PFSK-1 (cell line): Measurements from ENCODE around the gene MTERF4.

Experiments used
- FOXP2 ChIP-seq: optimal IDR thresholded peaks from 2 replicates; pipeline ENCODE3; 2011; ENCODE audit warnings: borderline replicate concordance, control low read depth, inconsistent platforms; ENCODE audit not compliant: insufficient read depth; ENCODE audit errors: extremely low read length, extremely low read depth
- POLR2AphosphoS5 ChIP-seq: IDR thresholded peaks from 2 replicates; pipeline ENCODE4 v1.6.1; 2012; ENCODE audit warnings: low read depth, mild to moderate bottlenecking, control low read depth, low read length, moderate library complexity
- SIN3A ChIP-seq: IDR thresholded peaks from 2 replicates; pipeline ENCODE4 v1.6.1; 2012; ENCODE audit warnings: mild to moderate bottlenecking, low read length, moderate library complexity, borderline replicate concordance; ENCODE audit not compliant: insufficient read depth
- TAF1 ChIP-seq: IDR thresholded peaks from 2 replicates; pipeline ENCODE4 v1.6.1; 2012; ENCODE audit warnings: low read length, control low read depth, borderline replicate concordance; ENCODE audit not compliant: insufficient read depth
- TF ChIP-seq, protein P1 (sequence below), 2 experiments: IDR thresholded peaks; 2 replicates each; pipeline versions ENCODE4 v1.6.1 to v1.8.0; 2011 to 2012; ENCODE audit warnings: low read depth in 2 of 2, low read length in 2 of 2, control low read depth in 1 of 2, inconsistent platforms in 1 of 2, mild to moderate bottlenecking in 1 of 2, moderate library complexity in 1 of 2; ENCODE audit not compliant: insufficient read depth in 1 of 2

Gene MTERF4

DNA sequence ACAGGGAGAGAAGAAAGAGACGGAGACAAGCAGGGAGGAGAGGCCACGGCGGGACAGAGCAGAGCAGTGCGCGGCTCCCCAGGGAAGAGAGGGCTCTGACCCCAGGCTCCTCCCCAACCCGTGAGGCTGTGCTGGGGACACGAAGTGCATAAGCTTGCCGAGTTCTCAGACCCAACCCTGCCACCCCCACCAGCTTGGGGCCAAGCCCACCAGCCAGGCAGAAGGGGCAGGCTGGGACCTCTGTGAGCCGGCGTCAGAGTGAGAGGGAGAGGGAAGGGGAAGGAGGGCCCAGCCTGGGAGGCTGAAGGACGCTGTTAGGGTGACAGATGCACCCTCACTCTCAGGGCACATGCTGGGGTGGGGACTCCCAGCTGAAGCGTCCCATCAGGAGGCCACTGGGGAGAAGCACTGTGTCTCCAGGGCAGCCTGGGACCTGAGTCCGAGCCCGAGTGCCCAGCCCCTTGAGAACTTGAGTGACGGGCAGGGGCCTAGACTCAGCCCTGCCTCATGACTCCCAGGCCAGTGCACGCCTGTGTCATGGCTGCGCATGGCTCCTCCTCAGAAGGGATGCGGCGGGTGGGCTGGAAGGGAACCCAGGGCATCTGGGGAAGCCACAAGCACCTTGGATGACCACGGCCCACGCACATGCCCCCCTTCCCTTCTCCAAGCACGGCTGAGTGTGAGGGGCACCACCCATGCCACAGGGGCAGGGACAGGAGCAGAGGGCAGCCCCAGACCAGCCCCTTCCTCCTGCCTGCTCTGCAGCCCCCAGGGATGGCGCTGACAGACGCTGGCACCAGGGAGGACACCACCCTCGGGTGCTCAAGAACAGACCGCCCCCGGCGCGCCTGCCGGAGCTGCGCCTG is 31.0 kb downstream of the MTERF4 start:
- TF ChIP-seq, protein P1, sequence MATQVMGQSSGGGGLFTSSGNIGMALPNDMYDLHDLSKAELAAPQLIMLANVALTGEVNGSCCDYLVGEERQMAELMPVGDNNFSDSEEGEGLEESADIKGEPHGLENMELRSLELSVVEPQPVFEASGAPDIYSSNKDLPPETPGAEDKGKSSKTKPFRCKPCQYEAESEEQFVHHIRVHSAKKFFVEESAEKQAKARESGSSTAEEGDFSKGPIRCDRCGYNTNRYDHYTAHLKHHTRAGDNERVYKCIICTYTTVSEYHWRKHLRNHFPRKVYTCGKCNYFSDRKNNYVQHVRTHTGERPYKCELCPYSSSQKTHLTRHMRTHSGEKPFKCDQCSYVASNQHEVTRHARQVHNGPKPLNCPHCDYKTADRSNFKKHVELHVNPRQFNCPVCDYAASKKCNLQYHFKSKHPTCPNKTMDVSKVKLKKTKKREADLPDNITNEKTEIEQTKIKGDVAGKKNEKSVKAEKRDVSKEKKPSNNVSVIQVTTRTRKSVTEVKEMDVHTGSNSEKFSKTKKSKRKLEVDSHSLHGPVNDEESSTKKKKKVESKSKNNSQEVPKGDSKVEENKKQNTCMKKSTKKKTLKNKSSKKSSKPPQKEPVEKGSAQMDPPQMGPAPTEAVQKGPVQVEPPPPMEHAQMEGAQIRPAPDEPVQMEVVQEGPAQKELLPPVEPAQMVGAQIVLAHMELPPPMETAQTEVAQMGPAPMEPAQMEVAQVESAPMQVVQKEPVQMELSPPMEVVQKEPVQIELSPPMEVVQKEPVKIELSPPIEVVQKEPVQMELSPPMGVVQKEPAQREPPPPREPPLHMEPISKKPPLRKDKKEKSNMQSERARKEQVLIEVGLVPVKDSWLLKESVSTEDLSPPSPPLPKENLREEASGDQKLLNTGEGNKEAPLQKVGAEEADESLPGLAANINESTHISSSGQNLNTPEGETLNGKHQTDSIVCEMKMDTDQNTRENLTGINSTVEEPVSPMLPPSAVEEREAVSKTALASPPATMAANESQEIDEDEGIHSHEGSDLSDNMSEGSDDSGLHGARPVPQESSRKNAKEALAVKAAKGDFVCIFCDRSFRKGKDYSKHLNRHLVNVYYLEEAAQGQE (IDR thresholded peaks at IDR 0.05; ENCODE audit: insufficient read depth in 1 of 2, low read depth in 2 of 2, low read length in 2 of 2) = no peak
- no peak for TF ChIP-seq POLR2AphosphoS5
- TF ChIP-seq SIN3A = no peak
- no peak for TF ChIP-seq TAF1
- TF ChIP-seq FOXP2 = no peak

DNA sequence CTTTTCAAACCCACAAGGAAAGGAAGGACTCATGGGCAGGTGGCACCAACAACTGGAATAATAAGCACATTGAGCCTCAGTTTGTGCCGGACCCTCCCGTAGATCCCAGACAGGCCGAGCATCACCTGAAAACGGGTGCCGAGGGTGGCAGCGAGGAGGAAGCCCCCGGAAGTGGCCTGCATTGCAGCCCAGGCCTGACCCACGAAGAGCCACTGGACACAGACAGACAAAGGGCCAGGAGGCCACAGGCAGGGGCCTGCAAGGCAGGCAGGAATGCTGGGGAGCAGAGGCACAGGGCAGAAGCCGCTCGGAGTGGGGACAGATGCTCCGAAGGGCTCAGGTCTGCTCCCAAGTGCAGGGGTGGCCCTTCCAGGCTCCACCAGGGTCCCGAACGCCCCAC is 31.7 kb downstream of the MTERF4 start:
- TF ChIP-seq FOXP2 = no peak
- no peak for TF ChIP-seq TAF1
- no peak for TF ChIP-seq SIN3A

DNA sequence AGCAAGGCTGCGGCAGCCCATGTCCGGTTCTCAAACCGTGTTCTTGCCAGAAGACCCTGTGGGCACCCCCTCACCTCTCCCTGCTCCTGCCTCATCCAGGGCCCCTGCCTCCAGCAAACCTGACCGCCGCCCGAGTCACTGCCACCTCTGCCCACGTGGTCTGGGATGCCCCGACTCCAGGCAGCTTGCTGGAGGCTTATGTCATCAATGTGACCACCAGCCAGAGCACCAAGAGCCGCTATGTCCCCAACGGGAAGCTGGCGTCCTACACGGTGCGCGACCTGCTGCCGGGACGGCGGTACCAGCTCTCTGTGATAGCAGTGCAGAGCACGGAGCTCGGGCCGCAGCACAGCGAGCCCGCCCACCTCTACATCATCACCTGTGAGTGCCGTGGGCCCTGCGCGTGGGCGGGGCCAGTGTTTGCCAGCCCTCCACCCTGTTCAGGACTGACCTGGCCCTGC is 32.2 kb downstream of the MTERF4 start:
- TF ChIP-seq SIN3A (no peak), FOXP2 (no peak), POLR2AphosphoS5 (no peak), TAF1 (no peak)
- TF ChIP-seq, protein P1 (IDR thresholded peaks at IDR 0.05; ENCODE audit: insufficient read depth in 1 of 2, low read depth in 2 of 2, low read length in 2 of 2) = no peak

DNA sequence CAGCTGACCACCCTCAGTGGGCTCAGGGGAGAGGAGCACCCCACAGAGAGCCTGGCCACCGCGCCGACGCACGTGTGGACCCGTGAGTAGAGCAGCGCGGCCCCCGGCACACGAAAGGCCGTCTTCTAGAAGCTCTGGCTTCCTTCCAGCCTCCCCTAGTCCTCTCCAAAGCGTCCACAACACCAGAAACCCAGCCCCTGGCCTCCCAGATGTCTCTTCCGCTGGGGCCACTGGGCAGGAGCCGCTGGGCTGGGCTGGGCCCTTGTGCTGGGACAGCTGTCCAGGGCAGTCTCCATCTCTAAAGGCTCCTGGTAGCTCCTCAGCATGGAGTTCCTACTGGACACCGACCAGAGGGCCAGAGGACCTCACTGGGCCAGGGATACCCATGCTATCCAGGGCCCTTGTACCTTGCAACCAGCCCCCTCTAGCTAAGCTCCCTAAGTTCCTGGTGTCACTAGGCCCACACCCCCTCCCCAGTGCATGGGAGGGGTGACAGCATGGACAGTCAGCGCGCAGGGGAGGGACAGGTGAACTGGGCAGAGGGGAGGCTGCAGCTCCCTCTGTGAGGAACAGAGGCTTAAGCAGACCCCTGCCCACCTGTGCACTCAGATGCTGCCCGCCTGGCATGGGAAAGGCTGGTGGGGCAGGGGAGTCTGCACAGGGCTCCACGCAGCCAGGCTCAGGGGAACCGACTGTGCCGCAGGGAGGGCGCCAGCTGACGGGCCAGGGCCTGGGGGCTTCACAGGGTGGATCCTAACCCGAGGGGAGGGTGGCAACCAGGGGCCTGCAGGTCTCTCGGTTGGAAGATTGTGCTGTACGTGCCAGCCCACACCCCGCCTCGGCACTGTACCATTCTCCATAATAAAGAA is 32.9 kb downstream of the MTERF4 start:
- no peak for TF ChIP-seq POLR2AphosphoS5
- TF ChIP-seq, protein P1 (IDR thresholded peaks at IDR 0.05; ENCODE audit: insufficient read depth in 1 of 2, low read depth in 2 of 2, low read length in 2 of 2) = no peak
- no peak for TF ChIP-seq SIN3A
- TF ChIP-seq TAF1 = no peak
- no peak for TF ChIP-seq FOXP2
